Measurements from ENCODE around the gene TRABD2B. TPM values are rescaled to one million over a fixed set of nuclear protein-coding genes. Genes with fewer than 3 reads are reported as not detected.

Gene TRABD2B
- total and polyA plus RNA-seq, 2 of the 4 experiments (the other 2 are of a cell fraction): not detected

GRCh38 chr1:47914218-47914938 is 82.8 kb downstream of the TRABD2B start:
- no peak for DNase-seq
- no peaks in the 10 kb centered on the region for H3K27me3 ChIP-seq (ENCODE audit: control insufficient read depth, insufficient read depth, low read length)
- H3K36me3 ChIP-seq (ENCODE audit: control insufficient read depth, insufficient read depth, low read length): no peaks in the 10 kb centered on the region
- H2AK5ac ChIP-seq (ENCODE audit: low read depth, low read length): no peak overlapping the region
- intact Hi-C loops (cut with micrococcal nuclease): no loop called here
- H4K20me1 ChIP-seq (ENCODE audit: insufficient read depth, low read length): no peaks in the 10 kb centered on the region
- H3K27ac ChIP-seq (ENCODE audit: insufficient read depth, low read length): no peak overlapping the region
- H3K9me3 ChIP-seq (ENCODE audit: control insufficient read depth, insufficient read depth, low read length): no peaks in the 10 kb centered on the region
- no peak overlapping the region for H3K23ac ChIP-seq (ENCODE audit: low read depth, low read length)
- H2AK9ac ChIP-seq (replicated peaks; ENCODE audit: low read depth, low read length, poor library complexity): no peak overlapping the region
- H2BK5ac ChIP-seq (ENCODE audit: low read depth, low read length, poor library complexity, severe bottlenecking): no peak overlapping the region
- no peak overlapping the region for H4K8ac ChIP-seq (ENCODE audit: low read depth in 2 of 2, low read length in 2 of 2)
- H3K4me1 ChIP-seq (ENCODE audit: control insufficient read depth, insufficient read depth, low read length): no peaks in the 10 kb centered on the region
- H3K56ac ChIP-seq (ENCODE audit: extremely low read depth, insufficient read depth, low read length): no peak overlapping the region
- H3K4me3 ChIP-seq (ENCODE audit: insufficient read depth, low read depth, low read length): no peak overlapping the region
- H3K4ac ChIP-seq (ENCODE audit: low read depth, low read length): no peak overlapping the region
- no peak overlapping the region for H3K18ac ChIP-seq (ENCODE audit: low read depth, low read length)
- H2BK15ac ChIP-seq (ENCODE audit: low read depth, low read length): no peak overlapping the region
- CTCF ChIA-PET: no interaction called here
- H3K79me1 ChIP-seq (ENCODE audit: low read depth in 1 of 2, low read length in 2 of 2): no peaks in the 10 kb centered on the region
- H3K14ac ChIP-seq (replicated peaks; ENCODE audit: low read depth, low read length): no peak overlapping the region
- no TSS peak for BruUV-seq (replicated peaks)
- no peaks in the 10 kb centered on the region for H3K9me1 ChIP-seq (ENCODE audit: insufficient read depth, low read length)
- dilution Hi-C loops (cut with HindIII; ENCODE audit: low sequenced_read_pairs, unreplicated experiment): no loop called here
- H2BK120ac ChIP-seq (ENCODE audit: low read depth, low read length): no peak overlapping the region
- no peak for TF ChIP-seq RCOR1 (IDR thresholded peaks at IDR 0.05; ENCODE audit: insufficient replicate concordance, low read length)
- no peak for TF ChIP-seq POLR2A (IDR thresholded peaks at IDR 0.05; ENCODE audit: low read depth, low read length)
- TF ChIP-seq RFX5 (IDR thresholded peaks at IDR 0.05; ENCODE audit: low read depth, low read length): no peak
- no peak for TF ChIP-seq NFE2L2 (IDR thresholded peaks at IDR 0.05; ENCODE audit: low read depth, low read length)
- TF ChIP-seq CEBPB (IDR thresholded peaks at IDR 0.05; ENCODE audit: low read depth, low read length): no peak
- no peak for TF ChIP-seq SMC3 (IDR thresholded peaks at IDR 0.05; ENCODE audit: low read depth, low read length)
- peak; percentile 94 for TF ChIP-seq MAFK (IDR thresholded peaks at IDR 0.05; ENCODE audit: low read depth, low read length)
- no peak overlapping the region for H3K9ac ChIP-seq (ENCODE audit: low read depth, low read length)
- WGBS, 2 experiments (ENCODE audit: extremely low coverage in 2 of 2, insufficient read length in 1 of 2): no CpG with 5 or more reads among the region's 13 CpGs
- no peak overlapping the region for H3K4me2 ChIP-seq (ENCODE audit: low read depth, low read length)
- H4K5ac ChIP-seq (ENCODE audit: low read depth, low read length): no peak overlapping the region
- H2BK20ac ChIP-seq (ENCODE audit: low read depth, low read length): no peak overlapping the region
- in situ Hi-C loops (cut with MboI; ENCODE audit: low sequenced_read_pairs): no loop called here
- ATAC-seq (ENCODE audit: low read depth): no peak
- POLR2A ChIA-PET (ENCODE audit: unreplicated experiment): no interaction called here
- no peak overlapping the region for H2AFZ ChIP-seq (replicated peaks; ENCODE audit: low read length, poor library complexity)
- H4K91ac ChIP-seq (ENCODE audit: insufficient read depth, low read depth, low read length): no peak overlapping the region
